Choroid plexus epithelial cell (primary cell): ENCODE measurements around the gene CCR3.

Experiments used
- DNase-seq: peaks from one replicate; pipeline ENCODE4 v3.0.0-alpha.2; 2010; ENCODE audit warnings: low read depth
- H3K4me3 ChIP-seq: 2 replicates; pipeline ENCODE4 v1.5.1; 2011; ENCODE audit warnings: low read depth, mild to moderate bottlenecking, control low read depth, low read length, moderate library complexity
- CTCF ChIP-seq: conservative IDR thresholded peaks from 2 replicates; pipeline ENCODE4 v1.5.1; 2011; ENCODE audit warnings: low read depth, mild to moderate bottlenecking, control low read depth, inconsistent platforms, low read length, moderate library complexity

CCR3 gene

GRCh38 chr3:46235425-46235824, 6.8 kb upstream of the CCR3 start:
- no peak for DNase-seq
- TF ChIP-seq CTCF = no peak
- no peak overlapping the region for H3K4me3 ChIP-seq

- DNase-seq = no peak
- no peak for TF ChIP-seq CTCF
- no peak overlapping the region for H3K4me3 ChIP-seq
These were observed 5.8 kb upstream of the CCR3 start for GRCh38 chr3:46236294-46237054.

GRCh38 chr3:46238386-46238785, 3.9 kb upstream of the CCR3 start:
- no peak for DNase-seq
- no peak for TF ChIP-seq CTCF
- no peak overlapping the region for H3K4me3 ChIP-seq

GRCh38 chr3:46239301-46239938, 2.8 kb upstream of the CCR3 start:
- DNase-seq = no peak
- no peak overlapping the region for H3K4me3 ChIP-seq
- TF ChIP-seq CTCF = no peak

- DNase-seq = no peak
These were observed 2.3 kb upstream of the CCR3 start for GRCh38 chr3:46239952-46240351.

GRCh38 chr3:46243560-46243959, 1.3 kb downstream of the CCR3 start:
- no peak for TF ChIP-seq CTCF
- no peak for DNase-seq
- H3K4me3 ChIP-seq = no peak overlapping the region

More at GRCh38 chr3:46239952-46240351, 2.3 kb upstream of the CCR3 start:
- TF ChIP-seq CTCF = no peak
- no peak overlapping the region for H3K4me3 ChIP-seq

- no peak for TF ChIP-seq CTCF
- DNase-seq = no peak
- no peak overlapping the region for H3K4me3 ChIP-seq
These were observed 2.9 kb downstream of the CCR3 start for GRCh38 chr3:46245146-46245545.
